Natural killer cell (primary cell): ENCODE measurements around the gene DIAPH3. TPM values are rescaled to one million over a fixed set of nuclear protein-coding genes. Genes with fewer than 3 reads are reported as not detected.

Experiments used
- ATAC-seq, 3 donors: fragments of 150-1000 bp in 2 of 3; fragments of 200-7000 bp in 1 of 3; cut with Tn5 transposase; 1 replicate in 1 of 3; 2 replicates in 2 of 3; pipeline ENCODE4 v1.10.0; 2021; ENCODE audit warnings: mild to moderate bottlenecking in 2 of 3, moderate library complexity in 2 of 3
- DNase-seq, 2 donors: peaks; one replicate each; pipeline versions ENCODE4 v3.0.0 to v3.0.0-alpha.2; 2013 to 2021; ENCODE audit warnings: mixed read lengths in 1 of 2
- H3K27ac ChIP-seq: one replicate; pipeline ENCODE4 v1.5.1; 2013; ENCODE audit warnings: mild to moderate bottlenecking, low read length
- H3K27me3 ChIP-seq: one replicate; pipeline ENCODE4 v1.6.1; 2013; ENCODE audit warnings: low read length; ENCODE audit not compliant: control insufficient read depth, insufficient read depth
- H3K36me3 ChIP-seq: one replicate; pipeline ENCODE4 v1.6.1; 2013; ENCODE audit warnings: low read length; ENCODE audit not compliant: control insufficient read depth, insufficient read depth
- H3K4me1 ChIP-seq: one replicate; pipeline ENCODE4 v1.6.1; 2013; ENCODE audit warnings: low read length; ENCODE audit not compliant: control insufficient read depth, insufficient read depth
- H3K4me3 ChIP-seq: one replicate; pipeline ENCODE4 v1.5.1; 2013; ENCODE audit warnings: low read length
- H3K9me3 ChIP-seq: one replicate; pipeline ENCODE4 v1.6.1; 2013; ENCODE audit warnings: low read length; ENCODE audit not compliant: control insufficient read depth, insufficient read depth
- H3K27ac Mint-ChIP-seq, 2 donors: one replicate each; pipeline ENCODE4 v1.8.0; 2022; ENCODE audit warnings: mild to moderate bottlenecking in 2 of 2, mixed read lengths in 2 of 2, moderate library complexity in 1 of 2
- H3K27me3 Mint-ChIP-seq, 2 donors: one replicate each; pipeline ENCODE4 v1.8.0; 2022; ENCODE audit warnings: low read depth in 2 of 2, mixed read lengths in 2 of 2
- H3K36me3 Mint-ChIP-seq: one replicate; pipeline ENCODE4 v1.8.0; 2022; ENCODE audit warnings: mixed read lengths
- H3K4me1 Mint-ChIP-seq, 2 donors: one replicate each; pipeline ENCODE4 v1.8.0; 2022; ENCODE audit warnings: mixed read lengths in 2 of 2
- H3K4me3 Mint-ChIP-seq: one replicate; pipeline ENCODE4 v1.8.0; 2022; ENCODE audit warnings: mild to moderate bottlenecking, moderate library complexity, mixed read lengths
- H3K9me3 Mint-ChIP-seq, 2 donors: one replicate each; pipeline ENCODE4 v1.8.0; 2022; ENCODE audit warnings: mixed read lengths in 2 of 2
- WGBS: methylation state at CpG from one replicate; pipeline ENCODE4 v1.1.7; 2013; ENCODE audit warnings: missing lambda C conversion rate; ENCODE audit not compliant: insufficient coverage; 5-methylcytosine and 5-hydroxymethylcytosine counted together
- intact Hi-C: fragments of 100-400 bp; cut with micrococcal nuclease; formaldehyde crosslinking; loops from one replicate; pipeline ENCODE4 v1.14.2; 2022
- total RNA-seq, 4 donors: library from RNA; stranded (reverse); fragments of 120-200 nt in 1 of 4; gene quantifications; one replicate each; pipeline versions ENCODE4 v1.2.3 to v1.2.4, GENCODE V29; 2013 to 2022
- TF ChIP-seq, protein P1 (sequence below): fragments of 200-600 bp; IDR thresholded peaks from one replicate; pipeline ENCODE4 v1.8.0; 2022; ENCODE audit warnings: antibody characterized with exemption

The DIAPH3 gene
- total RNA-seq, 3 donors from 2014 or later (not counting 1 experiment from before 2014, with no cell fraction given), result 0.54 to 1.0 (median 0.98) TPM

GRCh38 chr13:60000081-60000480, 163.6 kb downstream of the DIAPH3 start:
- Histone ChIP-seq H3K36me3 (no peaks in the 10 kb centered on the region), H3K9me3 (no peaks in the 10 kb centered on the region), H3K27me3 (no peaks in the 10 kb centered on the region), H3K4me1 (no peaks in the 10 kb centered on the region), H3K27ac (no peak overlapping the region), H3K4me3 (no peak overlapping the region)
- TF ChIP-seq, protein P1, sequence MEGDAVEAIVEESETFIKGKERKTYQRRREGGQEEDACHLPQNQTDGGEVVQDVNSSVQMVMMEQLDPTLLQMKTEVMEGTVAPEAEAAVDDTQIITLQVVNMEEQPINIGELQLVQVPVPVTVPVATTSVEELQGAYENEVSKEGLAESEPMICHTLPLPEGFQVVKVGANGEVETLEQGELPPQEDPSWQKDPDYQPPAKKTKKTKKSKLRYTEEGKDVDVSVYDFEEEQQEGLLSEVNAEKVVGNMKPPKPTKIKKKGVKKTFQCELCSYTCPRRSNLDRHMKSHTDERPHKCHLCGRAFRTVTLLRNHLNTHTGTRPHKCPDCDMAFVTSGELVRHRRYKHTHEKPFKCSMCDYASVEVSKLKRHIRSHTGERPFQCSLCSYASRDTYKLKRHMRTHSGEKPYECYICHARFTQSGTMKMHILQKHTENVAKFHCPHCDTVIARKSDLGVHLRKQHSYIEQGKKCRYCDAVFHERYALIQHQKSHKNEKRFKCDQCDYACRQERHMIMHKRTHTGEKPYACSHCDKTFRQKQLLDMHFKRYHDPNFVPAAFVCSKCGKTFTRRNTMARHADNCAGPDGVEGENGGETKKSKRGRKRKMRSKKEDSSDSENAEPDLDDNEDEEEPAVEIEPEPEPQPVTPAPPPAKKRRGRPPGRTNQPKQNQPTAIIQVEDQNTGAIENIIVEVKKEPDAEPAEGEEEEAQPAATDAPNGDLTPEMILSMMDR, result no peak
- Mint-ChIP-seq H3K27ac (no peak overlapping the region), H3K36me3 (no peaks in the 10 kb centered on the region), H3K4me1 (peaks cover 6 to 20% of the 10 kb centered on the region in 2 donors), H3K9me3 (no peaks in the 10 kb centered on the region), H3K27me3 (no peaks in the 10 kb centered on the region), H3K4me3 (no peak overlapping the region)
- intact Hi-C loops, result no loop called here
- ATAC-seq (no peak), DNase-seq (no peak)

GRCh38 chr13:59997976-59998375, 165.8 kb downstream of the DIAPH3 start:
- WGBS, result no CpG with 5 or more reads among the region's 1 CpG
- no peaks in the 10 kb centered on the region for H3K27me3 ChIP-seq
- H3K36me3 ChIP-seq, result no peaks in the 10 kb centered on the region
- H3K4me3 ChIP-seq, result no peak overlapping the region
- ATAC-seq (no peak), DNase-seq (no peak)
- H3K27ac ChIP-seq, result no peak overlapping the region
- H3K27me3 Mint-ChIP-seq, result no peaks in the 10 kb centered on the region
- peaks cover 6 to 20% of the 10 kb centered on the region in 2 donors for H3K4me1 Mint-ChIP-seq
- TF ChIP-seq, protein P1, result no peak
- no peak overlapping the region for H3K4me3 Mint-ChIP-seq
- H3K36me3 Mint-ChIP-seq, result no peaks in the 10 kb centered on the region
- no peaks in the 10 kb centered on the region for H3K9me3 Mint-ChIP-seq
- H3K9me3 ChIP-seq, result no peaks in the 10 kb centered on the region
- intact Hi-C loops, result no loop called here
- H3K4me1 ChIP-seq, result no peaks in the 10 kb centered on the region
- H3K27ac Mint-ChIP-seq, result no peak overlapping the region

GRCh38 chr13:59996461-59996980, 167.2 kb downstream of the DIAPH3 start:
- Mint-ChIP-seq H3K27ac (no peak overlapping the region), H3K27me3 (no peaks in the 10 kb centered on the region), H3K36me3 (no peaks in the 10 kb centered on the region), H3K4me3 (no peak overlapping the region), H3K9me3 (no peaks in the 10 kb centered on the region), H3K4me1 (peaks cover 0 to 8% of the 10 kb centered on the region in 2 donors)
- Histone ChIP-seq H3K9me3 (no peaks in the 10 kb centered on the region), H3K27ac (no peak overlapping the region), H3K4me1 (no peaks in the 10 kb centered on the region), H3K27me3 (no peaks in the 10 kb centered on the region), H3K36me3 (no peaks in the 10 kb centered on the region), H3K4me3 (no peak overlapping the region)
- no peak for DNase-seq
- TF ChIP-seq, protein P1, result no peak
- 86% methylated on average over 6 of the region's 6 CpGs for WGBS
- no peak for ATAC-seq
- intact Hi-C loops, result no loop called here

DNA sequence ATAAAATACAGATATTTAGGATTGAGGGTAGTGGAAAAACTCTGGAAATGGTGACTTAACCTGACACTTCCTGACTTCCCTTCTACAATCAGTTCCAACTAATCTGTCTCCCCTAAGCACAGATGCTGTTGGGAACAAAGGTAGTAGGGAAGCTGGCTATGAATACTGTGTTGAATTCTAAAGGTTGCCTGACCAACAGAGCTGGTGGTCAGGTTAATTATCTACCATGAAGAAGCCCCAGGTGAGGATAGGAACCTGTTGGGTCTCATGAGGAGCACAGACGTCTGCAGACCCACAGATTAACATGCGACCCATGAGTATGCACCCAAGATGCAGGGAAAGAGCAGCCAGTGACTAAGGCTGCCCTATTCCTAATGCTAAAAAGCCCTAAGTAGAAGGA, 172.3 kb downstream of the DIAPH3 start:
- H3K4me3 ChIP-seq, result no peak overlapping the region
- no peaks in the 10 kb centered on the region for H3K36me3 Mint-ChIP-seq
- H3K4me1 ChIP-seq, result no peaks in the 10 kb centered on the region
- H3K9me3 Mint-ChIP-seq, result peaks cover 0 to 2% of the 10 kb centered on the region in 2 donors
- H3K27me3 ChIP-seq, result no peaks in the 10 kb centered on the region
- DNase-seq (no peak), ATAC-seq (no peak)
- H3K9me3 ChIP-seq, result no peaks in the 10 kb centered on the region
- intact Hi-C loops, result no loop called here
- H3K27ac ChIP-seq, result no peak overlapping the region
- no peak overlapping the region for H3K4me3 Mint-ChIP-seq
- no peaks in the 10 kb centered on the region for H3K27me3 Mint-ChIP-seq
- TF ChIP-seq, protein P1, result no peak
- no peaks in the 10 kb centered on the region for H3K36me3 ChIP-seq
- WGBS, result 100% methylated on average over 2 of the region's 2 CpGs
- H3K4me1 Mint-ChIP-seq, result no peaks in the 10 kb centered on the region
- H3K27ac Mint-ChIP-seq, result no peak overlapping the region
